Umbilical cord (tissue), 2 donors: Measurements from ENCODE around the gene FCHSD2. TPM values are rescaled to one million over a fixed set of nuclear protein-coding genes. Genes with fewer than 3 reads are reported as not detected.
"Not testable (repeated sequence)": the region's sequence is repeated elsewhere in the genome, so short reads cannot be mapped to it uniquely, and the experiment has no call there.

Experiments used
- DNase-seq: peaks from one replicate; pipeline ENCODE4 v3.0.0-alpha.2; 2015; ENCODE audit warnings: low spot score
- total RNA-seq: library from RNA; depleted of rRNA; stranded (reverse); fragments of >200 nt; gene quantifications from one replicate; pipeline ENCODE4 v1.2.3, GENCODE V29; 2014; ENCODE audit warnings: low replicate concordance; ENCODE audit not compliant: insufficient read depth

Gene FCHSD2
- total RNA-seq, 1 donor from 2014 or later = 40.7 TPM

GRCh38 chr11:72824020-72824419 is 318.1 kb downstream of the FCHSD2 start:
- DNase-seq = no peak

GRCh38 chr11:72823105-72823804 is 318.9 kb downstream of the FCHSD2 start:
- no peak for DNase-seq

- peak; percentile 91 for DNase-seq
These were observed 320.0 kb downstream of the FCHSD2 start for GRCh38 chr11:72821920-72822799.

GRCh38 chr11:72821221-72821919 is 320.7 kb downstream of the FCHSD2 start:
- DNase-seq = no peak

GRCh38 chr11:72820439-72821139 is 321.5 kb downstream of the FCHSD2 start:
- DNase-seq = no peak

- no peak for DNase-seq
These were observed 323.1 kb downstream of the FCHSD2 start for GRCh38 chr11:72818971-72819370.

GRCh38 chr11:72817966-72818365 is 324.2 kb downstream of the FCHSD2 start:
- DNase-seq = no peak

- DNase-seq = no peak
These were observed 325.6 kb downstream of the FCHSD2 start for GRCh38 chr11:72816404-72816990.

- DNase-seq = no peak
These were observed 327.0 kb downstream of the FCHSD2 start for GRCh38 chr11:72815110-72815618.

- DNase-seq = peak; percentile 92
These were observed 327.6 kb downstream of the FCHSD2 start, which contains the start of gene ATG16L2 for GRCh38 chr11:72814286-72815109. ATG16L2 (plus strand) TSS chr11:72814411; CDS start chr11:72814446, 35 bp downstream.

- peak; percentile 92 for DNase-seq
These were observed 328.3 kb downstream of the FCHSD2 start for GRCh38 chr11:72813740-72814285.

- DNase-seq = no peak
These were observed 329.0 kb downstream of the FCHSD2 start for GRCh38 chr11:72812967-72813739.

- no peak for DNase-seq
These were observed 329.5 kb downstream of the FCHSD2 start for GRCh38 chr11:72812604-72812966.

GRCh38 chr11:72811686-72812085 is 330.4 kb downstream of the FCHSD2 start:
- DNase-seq = not testable (repeated sequence)

- DNase-seq = no peak
These were observed 333.8 kb downstream of the FCHSD2 start for GRCh38 chr11:72808331-72808798.

GRCh38 chr11:72807792-72808191 is 334.3 kb downstream of the FCHSD2 start:
- DNase-seq = no peak

GRCh38 chr11:72807021-72807693 is 335.0 kb downstream of the FCHSD2 start:
- DNase-seq = no peak

- not testable (repeated sequence) for DNase-seq
These were observed 335.7 kb downstream of the FCHSD2 start for GRCh38 chr11:72806378-72806777.
